Esophagus muscularis mucosa (tissue), 3 donors: ENCODE results near the gene CEACAM1.

Source experiments
- POLR2A ChIP-seq: fragments of 450-650 bp; IDR thresholded peaks from one replicate; pipeline ENCODE4 v1.6.1; 2017; ENCODE audit warnings: antibody characterized with exemption, moderate library complexity, mild to moderate bottlenecking, low read depth
- POLR2AphosphoS5 ChIP-seq, 2 donors: sonication (generic); formaldehyde crosslinking; IDR thresholded peaks; one replicate each; pipeline ENCODE4 v1.6.1; 2017; ENCODE audit warnings: antibody characterized with exemption in 2 of 2
- TF ChIP-seq, protein P1 (sequence below), 3 experiments: fragments of 200-600 bp in 2 of 3; fragments of 450-650 bp in 1 of 3; sonication (generic) in 2 of 3; IDR thresholded peaks; one replicate each; pipeline ENCODE4 v1.5.1; 2017 to 2019; ENCODE audit warnings: antibody characterized with exemption in 3 of 3, mild to moderate bottlenecking in 2 of 3, moderate library complexity in 1 of 3

GRCh38 chr19:42516771-42517170 is 11.5 kb downstream of the CEACAM1 start:
- TF ChIP-seq, protein P1, sequence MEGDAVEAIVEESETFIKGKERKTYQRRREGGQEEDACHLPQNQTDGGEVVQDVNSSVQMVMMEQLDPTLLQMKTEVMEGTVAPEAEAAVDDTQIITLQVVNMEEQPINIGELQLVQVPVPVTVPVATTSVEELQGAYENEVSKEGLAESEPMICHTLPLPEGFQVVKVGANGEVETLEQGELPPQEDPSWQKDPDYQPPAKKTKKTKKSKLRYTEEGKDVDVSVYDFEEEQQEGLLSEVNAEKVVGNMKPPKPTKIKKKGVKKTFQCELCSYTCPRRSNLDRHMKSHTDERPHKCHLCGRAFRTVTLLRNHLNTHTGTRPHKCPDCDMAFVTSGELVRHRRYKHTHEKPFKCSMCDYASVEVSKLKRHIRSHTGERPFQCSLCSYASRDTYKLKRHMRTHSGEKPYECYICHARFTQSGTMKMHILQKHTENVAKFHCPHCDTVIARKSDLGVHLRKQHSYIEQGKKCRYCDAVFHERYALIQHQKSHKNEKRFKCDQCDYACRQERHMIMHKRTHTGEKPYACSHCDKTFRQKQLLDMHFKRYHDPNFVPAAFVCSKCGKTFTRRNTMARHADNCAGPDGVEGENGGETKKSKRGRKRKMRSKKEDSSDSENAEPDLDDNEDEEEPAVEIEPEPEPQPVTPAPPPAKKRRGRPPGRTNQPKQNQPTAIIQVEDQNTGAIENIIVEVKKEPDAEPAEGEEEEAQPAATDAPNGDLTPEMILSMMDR (IDR thresholded peaks at IDR 0.05), result no peak
- TF ChIP-seq POLR2A (no peak), POLR2AphosphoS5 (IDR thresholded peaks at IDR 0.05) (no peak)
